ENCODE results near the gene GPR137B. TPM values are rescaled to one million over a fixed set of nuclear protein-coding genes. Genes with fewer than 3 reads are reported as not detected.

Gene GPR137B
- total and polyA plus RNA-seq, 2 of the 13 experiments (the other 11 are each of a cell fraction or from before 2014, with no cell fraction given) = 0.31 to 0.41 TPM

DNA sequence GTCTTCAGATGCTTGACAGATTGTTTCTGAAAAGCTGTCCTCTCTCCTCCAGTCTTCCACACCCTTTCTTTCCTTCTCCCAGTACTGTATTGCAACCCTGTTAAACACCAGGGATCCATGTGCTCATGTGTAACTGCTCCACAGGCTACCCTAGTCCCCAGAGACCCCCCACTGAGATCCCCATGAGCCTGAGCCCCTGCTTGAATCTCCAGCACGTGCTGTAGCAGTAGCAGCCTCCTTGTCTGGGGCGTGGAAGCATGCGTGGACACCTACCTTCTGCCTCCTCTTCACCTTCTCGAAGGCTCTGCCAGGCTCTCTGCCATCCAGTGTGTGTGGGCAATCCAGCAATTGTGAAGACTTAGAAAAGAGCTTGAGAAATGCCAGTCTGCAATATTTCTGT, 25.2 kb downstream of the GPR137B start:
- Histone ChIP-seq H2AFZ (ENCODE audit: low read length) (no peak overlapping the region), H3K4me2 (ENCODE audit: low read depth, low read length) (no peak overlapping the region), H3K9ac (ENCODE audit: insufficient read depth, low read depth, low read length) (no peak overlapping the region), H3K27me3 (ENCODE audit: control insufficient read depth in 1 of 2, insufficient read depth in 2 of 2, low read length in 2 of 2) (0 out of 5 replicates have a peak, but pooled peaks cover 0 to 3% of the 10 kb centered on the region in 2 experiments), H3K9me3 (ENCODE audit: low read length) (peaks cover under 1% of the 10 kb centered on the region; the same call in 1 of the 2 replicates), H3K79me2 (ENCODE audit: insufficient read depth, low read length) (no peaks in the 10 kb centered on the region), H4K20me1 (ENCODE audit: insufficient read depth, low read length) (no peaks in the 10 kb centered on the region), H3K27ac (ENCODE audit: extremely low read length, insufficient read depth, low read length) (no peak overlapping the region), H3K4me3 (replicated peaks in 1 of 3; ENCODE audit: insufficient read depth in 1 of 3, low read depth in 2 of 3, low read length in 3 of 3) (no peak overlapping the region), H3K4me1 (ENCODE audit: insufficient read depth, low read length) (peaks cover 12% of the 10 kb centered on the region), H3K36me3 (replicated peaks in 1 of 2; ENCODE audit: control insufficient read depth in 1 of 2, insufficient read depth in 2 of 2, low read length in 2 of 2) (no peaks in the 10 kb centered on the region)
- 32% methylated on average over 4 of the region's 4 CpGs for WGBS (ENCODE audit: low lambda C conversion rate)
- no peak for DNase-seq (ENCODE audit: low spot score)
- intact Hi-C loops (cut with micrococcal nuclease; ENCODE audit: unreplicated experiment) = no loop called here
- ATAC-seq = no peak
- in situ Hi-C loops (cut with HindIII; ENCODE audit: extremely low pct_ligation_motif_present, low pct_unique_long_range_greater_than_20kb) = no loop called here
- CTCF ChIA-PET (ENCODE audit: low intra/inter-chr PET ratio, low total read pairs) = no interaction called here
- BruUV-seq (replicated peaks) = no TSS peak
- no peak for FAIRE-seq
- POLR2A ChIA-PET = no interaction called here
- TF ChIP-seq, protein P1, sequence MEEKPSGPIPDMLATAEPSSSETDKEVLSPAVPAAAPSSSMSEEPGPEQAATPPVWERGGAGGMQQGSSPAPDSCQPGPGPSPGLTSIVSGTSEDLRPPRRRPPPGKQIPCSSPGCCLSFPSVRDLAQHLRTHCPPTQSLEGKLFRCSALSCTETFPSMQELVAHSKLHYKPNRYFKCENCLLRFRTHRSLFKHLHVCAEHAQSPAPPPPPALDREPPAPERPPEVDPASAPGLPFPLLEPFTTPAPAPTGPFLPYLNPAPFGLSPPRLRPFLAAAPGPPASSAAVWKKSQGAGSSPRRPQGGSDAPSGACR (CRISPR knock-in tag; IDR thresholded peaks at IDR 0.05) = no peak
- TF ChIP-seq THYN1 (CRISPR knock-in tag; IDR thresholded peaks at IDR 0.05; ENCODE audit: borderline replicate concordance, low read depth) (no peak), GPN1 (CRISPR knock-in tag; IDR thresholded peaks at IDR 0.05; ENCODE audit: borderline replicate concordance) (no peak), AFF4 (CRISPR knock-in tag; IDR thresholded peaks at IDR 0.05) (no peak), FOXA3 (CRISPR knock-in tag; IDR thresholded peaks at IDR 0.05) (no peak), FOXK1 (CRISPR knock-in tag; IDR thresholded peaks at IDR 0.05; ENCODE audit: borderline replicate concordance, low read depth) (no peak), MAFF (IDR thresholded peaks at IDR 0.05; ENCODE audit: low read depth, low read length) (no peak), CEBPB (IDR thresholded peaks at IDR 0.05; ENCODE audit: borderline replicate concordance, low read depth, low read length) (no peak)
- TF ChIP-seq, protein P2, sequence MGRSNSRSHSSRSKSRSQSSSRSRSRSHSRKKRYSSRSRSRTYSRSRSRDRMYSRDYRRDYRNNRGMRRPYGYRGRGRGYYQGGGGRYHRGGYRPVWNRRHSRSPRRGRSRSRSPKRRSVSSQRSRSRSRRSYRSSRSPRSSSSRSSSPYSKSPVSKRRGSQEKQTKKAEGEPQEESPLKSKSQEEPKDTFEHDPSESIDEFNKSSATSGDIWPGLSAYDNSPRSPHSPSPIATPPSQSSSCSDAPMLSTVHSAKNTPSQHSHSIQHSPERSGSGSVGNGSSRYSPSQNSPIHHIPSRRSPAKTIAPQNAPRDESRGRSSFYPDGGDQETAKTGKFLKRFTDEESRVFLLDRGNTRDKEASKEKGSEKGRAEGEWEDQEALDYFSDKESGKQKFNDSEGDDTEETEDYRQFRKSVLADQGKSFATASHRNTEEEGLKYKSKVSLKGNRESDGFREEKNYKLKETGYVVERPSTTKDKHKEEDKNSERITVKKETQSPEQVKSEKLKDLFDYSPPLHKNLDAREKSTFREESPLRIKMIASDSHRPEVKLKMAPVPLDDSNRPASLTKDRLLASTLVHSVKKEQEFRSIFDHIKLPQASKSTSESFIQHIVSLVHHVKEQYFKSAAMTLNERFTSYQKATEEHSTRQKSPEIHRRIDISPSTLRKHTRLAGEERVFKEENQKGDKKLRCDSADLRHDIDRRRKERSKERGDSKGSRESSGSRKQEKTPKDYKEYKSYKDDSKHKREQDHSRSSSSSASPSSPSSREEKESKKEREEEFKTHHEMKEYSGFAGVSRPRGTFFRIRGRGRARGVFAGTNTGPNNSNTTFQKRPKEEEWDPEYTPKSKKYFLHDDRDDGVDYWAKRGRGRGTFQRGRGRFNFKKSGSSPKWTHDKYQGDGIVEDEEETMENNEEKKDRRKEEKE (IDR thresholded peaks at IDR 0.05) = no peak
- TF ChIP-seq, protein P3, sequence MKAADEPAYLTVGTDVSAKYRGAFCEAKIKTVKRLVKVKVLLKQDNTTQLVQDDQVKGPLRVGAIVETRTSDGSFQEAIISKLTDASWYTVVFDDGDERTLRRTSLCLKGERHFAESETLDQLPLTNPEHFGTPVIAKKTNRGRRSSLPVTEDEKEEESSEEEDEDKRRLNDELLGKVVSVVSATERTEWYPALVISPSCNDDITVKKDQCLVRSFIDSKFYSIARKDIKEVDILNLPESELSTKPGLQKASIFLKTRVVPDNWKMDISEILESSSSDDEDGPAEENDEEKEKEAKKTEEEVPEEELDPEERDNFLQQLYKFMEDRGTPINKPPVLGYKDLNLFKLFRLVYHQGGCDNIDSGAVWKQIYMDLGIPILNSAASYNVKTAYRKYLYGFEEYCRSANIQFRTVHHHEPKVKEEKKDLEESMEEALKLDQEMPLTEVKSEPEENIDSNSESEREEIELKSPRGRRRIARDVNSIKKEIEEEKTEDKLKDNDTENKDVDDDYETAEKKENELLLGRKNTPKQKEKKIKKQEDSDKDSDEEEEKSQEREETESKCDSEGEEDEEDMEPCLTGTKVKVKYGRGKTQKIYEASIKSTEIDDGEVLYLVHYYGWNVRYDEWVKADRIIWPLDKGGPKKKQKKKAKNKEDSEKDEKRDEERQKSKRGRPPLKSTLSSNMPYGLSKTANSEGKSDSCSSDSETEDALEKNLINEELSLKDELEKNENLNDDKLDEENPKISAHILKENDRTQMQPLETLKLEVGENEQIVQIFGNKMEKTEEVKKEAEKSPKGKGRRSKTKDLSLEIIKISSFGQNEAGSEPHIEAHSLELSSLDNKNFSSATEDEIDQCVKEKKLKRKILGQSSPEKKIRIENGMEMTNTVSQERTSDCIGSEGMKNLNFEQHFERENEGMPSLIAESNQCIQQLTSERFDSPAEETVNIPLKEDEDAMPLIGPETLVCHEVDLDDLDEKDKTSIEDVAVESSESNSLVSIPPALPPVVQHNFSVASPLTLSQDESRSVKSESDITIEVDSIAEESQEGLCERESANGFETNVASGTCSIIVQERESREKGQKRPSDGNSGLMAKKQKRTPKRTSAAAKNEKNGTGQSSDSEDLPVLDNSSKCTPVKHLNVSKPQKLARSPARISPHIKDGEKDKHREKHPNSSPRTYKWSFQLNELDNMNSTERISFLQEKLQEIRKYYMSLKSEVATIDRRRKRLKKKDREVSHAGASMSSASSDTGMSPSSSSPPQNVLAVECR (CRISPR knock-in tag; IDR thresholded peaks at IDR 0.05; ENCODE audit: borderline replicate concordance) = no peak
- TF ChIP-seq, protein P4, sequence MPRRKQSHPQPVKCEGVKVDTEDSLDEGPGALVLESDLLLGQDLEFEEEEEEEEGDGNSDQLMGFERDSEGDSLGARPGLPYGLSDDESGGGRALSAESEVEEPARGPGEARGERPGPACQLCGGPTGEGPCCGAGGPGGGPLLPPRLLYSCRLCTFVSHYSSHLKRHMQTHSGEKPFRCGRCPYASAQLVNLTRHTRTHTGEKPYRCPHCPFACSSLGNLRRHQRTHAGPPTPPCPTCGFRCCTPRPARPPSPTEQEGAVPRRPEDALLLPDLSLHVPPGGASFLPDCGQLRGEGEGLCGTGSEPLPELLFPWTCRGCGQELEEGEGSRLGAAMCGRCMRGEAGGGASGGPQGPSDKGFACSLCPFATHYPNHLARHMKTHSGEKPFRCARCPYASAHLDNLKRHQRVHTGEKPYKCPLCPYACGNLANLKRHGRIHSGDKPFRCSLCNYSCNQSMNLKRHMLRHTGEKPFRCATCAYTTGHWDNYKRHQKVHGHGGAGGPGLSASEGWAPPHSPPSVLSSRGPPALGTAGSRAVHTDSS (CRISPR knock-in tag; conservative IDR thresholded peaks at IDR 0.05) = no peak

Data from HepG2 (cell line).